ENCODE results near the gene MEG3.

GRCh38 chr14:100840286-100841065, 14.6 kb downstream of the MEG3 start:
- TF ChIP-seq CTCF (IDR thresholded peaks at IDR 0.05) (no peak), POLR2A (IDR thresholded peaks at IDR 0.05) (no peak)

All from thyroid gland (tissue), 4 donors.